Endothelial cell (in vitro differentiated cells): ENCODE results near the gene ADGRA1. TPM values are rescaled to one million over a fixed set of nuclear protein-coding genes. Genes with fewer than 3 reads are reported as not detected.

ENCODE experiments used
- DNase-seq: peaks from one replicate; pipeline ENCODE4 v3.0.0; 2021; ENCODE audit warnings: low spot score
- H3K27ac Mint-ChIP-seq: one replicate; pipeline ENCODE4 v1.8.0; 2021; ENCODE audit warnings: mixed read lengths, inconsistent platforms; ENCODE audit not compliant: unreplicated experiment
- H3K27me3 Mint-ChIP-seq: one replicate; pipeline ENCODE4 v1.8.0; 2021; ENCODE audit warnings: mild to moderate bottlenecking, moderate library complexity, mixed read lengths, inconsistent platforms; ENCODE audit not compliant: unreplicated experiment
- H3K36me3 Mint-ChIP-seq: one replicate; pipeline ENCODE4 v1.8.0; 2021; ENCODE audit warnings: mild to moderate bottlenecking, low read depth, mixed read lengths, inconsistent platforms; ENCODE audit not compliant: unreplicated experiment
- H3K4me1 Mint-ChIP-seq: one replicate; pipeline ENCODE4 v1.8.0; 2021; ENCODE audit warnings: mild to moderate bottlenecking, mixed read lengths, inconsistent platforms; ENCODE audit not compliant: unreplicated experiment
- H3K4me3 Mint-ChIP-seq: one replicate; pipeline ENCODE4 v1.8.0; 2021; ENCODE audit warnings: mild to moderate bottlenecking, mixed read lengths, inconsistent platforms; ENCODE audit not compliant: unreplicated experiment
- H3K9me3 Mint-ChIP-seq: one replicate; pipeline ENCODE4 v1.8.0; 2021; ENCODE audit warnings: mixed read lengths, inconsistent platforms; ENCODE audit not compliant: unreplicated experiment
- CTCF ChIP-seq: fragments of 200-600 bp; sonication (generic); IDR thresholded peaks from one replicate; pipeline ENCODE4 v1.5.0; 2021; ENCODE audit warnings: antibody characterized with exemption; ENCODE audit not compliant: unreplicated experiment
- long read RNA-seq: library from polyadenylated mRNA; unstranded; transcript quantifications from one replicate; pipeline ENCODE4 v2.0.0, GENCODE V29; 2020; ENCODE audit not compliant: unreplicated experiment
- total RNA-seq: library from RNA; stranded (reverse); fragmentation: NEBNext Ultra II Directional; extraction: Animal tissue kit (Norgen Biotek cat#: 25700); gene quantifications from one replicate; pipeline ENCODE4 v1.2.1, GENCODE V29; 2021; ENCODE audit not compliant: unreplicated experiment

ADGRA1 gene
- not detected for total RNA-seq
- long read RNA-seq, result 0 reads

- no peak for TF ChIP-seq CTCF
- no peak for DNase-seq
- Mint-ChIP-seq H3K4me1 (peaks cover 3% of the 10 kb centered on the region), H3K27me3 (peaks cover 19% of the 10 kb centered on the region), H3K9me3 (peaks cover 4% of the 10 kb centered on the region), H3K4me3 (no peak within 1 kb of the TSS), H3K36me3 (peaks cover 8% of the 10 kb centered on the region), H3K27ac (no peak within 1 kb of the TSS)
Measured at GRCh38 chr10:133087679-133088178, at the start of gene ADGRA1. Gene ADGRA1, plus strand, starts transcription at chr10:133087924. Its CDS starts 986 bp downstream, at chr10:133088910.

GRCh38 chr10:133038036-133038823 lies 49.5 kb upstream of the ADGRA1 start:
- Mint-ChIP-seq H3K36me3 (no peaks in the 10 kb centered on the region), H3K9me3 (no peaks in the 10 kb centered on the region), H3K27ac (no peak overlapping the region), H3K4me1 (no peaks in the 10 kb centered on the region), H3K27me3 (peaks cover 7% of the 10 kb centered on the region), H3K4me3 (no peak overlapping the region)
- no peak for DNase-seq
- TF ChIP-seq CTCF, result no peak

- H3K9me3 Mint-ChIP-seq, result no peaks in the 10 kb centered on the region
- no peak for DNase-seq
- no peak overlapping the region for H3K4me3 Mint-ChIP-seq
- no peak overlapping the region for H3K27ac Mint-ChIP-seq
- TF ChIP-seq CTCF, result no peak
- H3K27me3 Mint-ChIP-seq, result peaks cover 7% of the 10 kb centered on the region
- no peaks in the 10 kb centered on the region for H3K36me3 Mint-ChIP-seq
- no peaks in the 10 kb centered on the region for H3K4me1 Mint-ChIP-seq
Measured at GRCh38 chr10:133039107-133039802, 48.5 kb upstream of the ADGRA1 start.

GRCh38 chr10:133039803-133040165 lies 47.9 kb upstream of the ADGRA1 start:
- H3K9me3 Mint-ChIP-seq, result no peaks in the 10 kb centered on the region

More at GRCh38 chr10:133039803-133040165, 47.9 kb upstream of the ADGRA1 start:
- Mint-ChIP-seq H3K4me3 (no peak overlapping the region), H3K4me1 (no peaks in the 10 kb centered on the region), H3K27me3 (peaks cover 5% of the 10 kb centered on the region), H3K27ac (no peak overlapping the region), H3K36me3 (no peaks in the 10 kb centered on the region)
- no peak for DNase-seq
- TF ChIP-seq CTCF, result no peak
